Right atrium auricular region (tissue), 2 donors: ENCODE results near the gene CCT8. TPM values are rescaled to one million over a fixed set of nuclear protein-coding genes. Genes with fewer than 3 reads are reported as not detected.

Experiments
- DNase-seq: peaks from one replicate; pipeline ENCODE4 v3.0.0-alpha.2; 2019; ENCODE audit warnings: low spot score
- H3K27ac ChIP-seq, 2 donors: fragments of 200-600 bp; sonication (generic); 1 replicate in 1 of 2; 2 replicates in 1 of 2; pipeline ENCODE4 v1.5.1; 2016 to 2019
- H3K27me3 ChIP-seq, 2 donors: fragments of 200-600 bp; sonication (generic); one replicate each; pipeline versions ENCODE4 v1.5.1 to v1.6.0; 2017 to 2019
- H3K36me3 ChIP-seq: fragments of 200-600 bp; sonication (generic); one replicate; pipeline ENCODE4 v1.5.1; 2016
- H3K4me1 ChIP-seq, 2 donors: fragments of 200-600 bp; sonication (generic); one replicate each; pipeline versions ENCODE4 v1.5.1 to v1.6.0; 2017 to 2019
- H3K4me3 ChIP-seq, 2 donors: fragments of 200-600 bp; sonication (generic); 1 replicate in 1 of 2; 2 replicates in 1 of 2; pipeline ENCODE4 v1.5.1; 2017 to 2019; ENCODE audit warnings: mild to moderate bottlenecking in 1 of 2, moderate library complexity in 1 of 2
- H3K9me3 ChIP-seq, 2 donors: fragments of 200-600 bp; sonication (generic); one replicate each; pipeline ENCODE4 v1.5.1; 2019
- CTCF ChIP-seq, 2 donors: fragments of 200-600 bp; sonication (generic); IDR thresholded peaks; one replicate each; pipeline ENCODE4 v1.5.1; 2019; ENCODE audit warnings: antibody characterized with exemption in 2 of 2
- total RNA-seq, 2 donors: library from RNA; depleted of rRNA; stranded (reverse); fragments of >200 nt; gene quantifications; one replicate each; pipeline ENCODE4 v1.1.0, GENCODE V29; 2016

CCT8 gene
- total RNA-seq, 2 donors from 2014 or later = 89.5 to 91.8 TPM

GRCh38 chr21:29007810-29008209 is 65.6 kb downstream of the CCT8 start:
- Histone ChIP-seq H3K36me3 (peaks cover 8% of the 10 kb centered on the region), H3K27me3 (no peaks in the 10 kb centered on the region), H3K27ac (no peak overlapping the region), H3K4me1 (no peaks in the 10 kb centered on the region), H3K4me3 (no peak overlapping the region), H3K9me3 (no peaks in the 10 kb centered on the region)
- no peak for TF ChIP-seq CTCF (IDR thresholded peaks at IDR 0.05)
- no peak for DNase-seq

GRCh38 chr21:29007135-29007534 is 66.3 kb downstream of the CCT8 start:
- no peaks in the 10 kb centered on the region for H3K27me3 ChIP-seq
- peaks cover 8% of the 10 kb centered on the region for H3K36me3 ChIP-seq
- no peak overlapping the region for H3K27ac ChIP-seq
- H3K4me3 ChIP-seq = no peak overlapping the region
- no peaks in the 10 kb centered on the region for H3K4me1 ChIP-seq
- H3K9me3 ChIP-seq = no peaks in the 10 kb centered on the region
- TF ChIP-seq CTCF (IDR thresholded peaks at IDR 0.05) = no peak
- no peak for DNase-seq

Other genes with a start within 250 kb of the CCT8 start
- 10 to 100 TPM; 12.3 to 18.2 TPM for gene LTN1, start 80.8 kb downstream of the CCT8 start, total RNA-seq
- 10 to 100 TPM in 1 of 2 donors, 1 to 10 TPM in 1; 7.2 to 14.9 TPM for gene RWDD2B, start 54.3 kb downstream of the CCT8 start, total RNA-seq
- gene USP16, start 49.0 kb downstream of the CCT8 start, total RNA-seq = 10 to 100 TPM; 23.2 to 28.1 TPM
- gene MAP3K7CL, start 57.0 kb upstream of the CCT8 start, total RNA-seq = 10 to 100 TPM in 1 of 2 donors, 1 to 10 TPM in 1; 1.7 to 15.5 TPM
- 10 to 100 TPM; 16.0 to 31.2 TPM for gene BACH1, start 225.3 kb upstream of the CCT8 start, total RNA-seq